Renal cortex interstitium (tissue), 11 donors: ENCODE results near the gene TMEM253. TPM values are rescaled to one million over a fixed set of nuclear protein-coding genes. Genes with fewer than 3 reads are reported as not detected.

Source experiments
- DNase-seq, 11 donors: peaks; one replicate each; pipeline ENCODE4 v3.0.0-alpha.2; 2013; ENCODE audit warnings: low read depth in 9 of 11, low spot score in 4 of 11; ENCODE audit errors: extremely low read depth in 1 of 11
- polyA plus RNA-seq, 3 donors: library from polyadenylated mRNA; unstranded; fragments of 120-200 nt; gene quantifications; one replicate each; pipeline ENCODE4 v1.2.1, GENCODE V29; 2013; ENCODE audit not compliant: insufficient read length in 3 of 3

Gene TMEM253
- polyA plus RNA-seq, 3 donors = 1.1 to 1.6 (median 1.5) TPM

DNA sequence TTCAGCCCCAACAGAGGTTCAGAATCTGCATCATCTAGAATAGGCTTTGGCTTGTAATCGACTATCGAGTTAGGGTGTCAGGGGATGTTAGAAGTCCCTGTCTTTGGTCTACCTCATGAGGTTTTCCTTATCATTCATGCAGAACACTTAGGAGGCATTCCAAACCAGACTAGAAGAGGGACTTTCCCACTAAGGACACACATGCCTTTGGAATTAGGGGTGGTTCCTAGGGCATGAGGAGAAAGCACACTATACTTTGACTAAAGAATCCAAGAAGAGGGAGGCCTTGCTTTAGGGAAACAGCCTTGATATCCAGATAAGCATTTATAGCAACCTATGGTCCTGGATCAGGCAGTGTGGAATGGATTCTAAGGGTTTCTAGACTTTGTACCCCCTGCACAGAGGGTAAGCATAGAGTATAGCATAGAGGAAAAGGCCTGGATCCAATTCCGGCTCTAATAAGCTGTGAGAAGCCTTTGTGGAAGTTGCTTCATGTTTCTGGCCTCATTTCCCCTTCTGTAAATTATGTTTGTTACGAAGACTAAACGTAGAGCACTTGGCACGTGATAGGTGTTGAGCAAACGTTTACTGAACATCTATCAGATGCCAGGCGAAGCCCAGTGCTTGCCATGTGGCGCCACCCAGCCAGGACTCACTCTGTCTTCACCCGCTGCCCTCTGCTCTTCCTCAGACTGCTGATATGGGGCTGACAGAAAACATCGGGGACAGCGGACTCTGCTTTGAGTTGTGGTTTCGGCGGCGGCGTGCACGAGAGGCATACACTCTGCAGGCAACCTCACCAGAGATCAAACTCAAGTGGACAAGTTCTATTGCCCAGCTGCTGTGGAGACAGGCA is 15.6 kb upstream of the TMEM253 start:
- DNase-seq = no peak

DNA sequence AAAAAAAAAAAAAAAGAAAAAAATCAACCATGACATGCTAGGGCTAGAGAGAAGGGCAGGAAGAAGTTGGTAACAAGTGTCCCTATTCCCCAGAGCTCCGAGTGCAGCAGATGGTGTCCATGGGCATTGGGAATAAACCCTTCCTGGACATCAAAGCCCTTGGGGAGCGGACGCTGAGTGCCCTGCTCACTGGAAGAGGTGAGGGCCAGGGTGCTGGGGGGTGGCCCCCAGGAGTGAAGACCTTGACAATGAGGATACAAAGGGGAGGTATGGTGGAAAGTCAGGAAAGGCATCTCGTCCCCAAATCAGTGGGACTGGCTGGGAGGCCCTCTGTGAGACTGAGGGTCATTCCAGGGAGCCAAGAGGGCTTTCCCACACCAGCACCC is 14.0 kb upstream of the TMEM253 start:
- no peak for DNase-seq

DNA sequence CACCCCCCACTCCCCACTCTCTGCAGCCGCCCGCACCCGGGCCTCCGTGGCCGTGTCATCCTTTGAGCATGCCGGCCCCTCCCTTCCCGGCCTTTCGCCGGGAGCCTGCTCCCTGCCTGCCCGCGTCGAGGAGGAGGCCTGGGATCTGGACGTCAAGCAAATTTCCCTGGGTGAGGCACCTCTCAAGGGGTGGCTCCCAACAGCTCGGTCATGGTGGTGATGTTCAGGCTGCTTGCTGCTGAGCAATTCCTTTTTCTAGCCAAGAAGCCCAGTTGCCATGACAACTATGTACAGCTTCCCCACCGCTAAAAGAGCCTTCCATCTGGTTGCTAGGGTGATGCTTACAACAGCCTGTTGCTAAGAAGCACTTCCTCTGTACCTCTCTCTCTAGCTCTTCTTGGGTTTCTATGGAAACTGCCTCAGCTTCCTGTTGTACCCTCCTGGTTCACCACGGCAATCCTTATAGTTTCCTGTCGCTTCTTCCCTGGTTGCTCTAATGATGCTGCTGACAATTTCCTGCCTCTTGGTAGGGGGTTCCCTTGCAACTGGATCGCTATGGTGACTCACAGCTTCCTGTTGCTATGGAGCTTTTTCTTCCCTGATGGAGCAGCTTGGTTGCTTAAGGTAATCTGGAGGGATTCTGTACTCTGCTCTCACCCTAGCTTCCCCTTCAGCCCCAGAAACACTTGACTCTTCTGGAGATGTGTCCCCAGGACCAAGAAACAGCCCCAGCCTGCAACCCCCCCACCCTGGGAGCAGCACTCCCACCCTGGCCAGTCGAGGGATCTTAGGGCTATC is 13.4 kb upstream of the TMEM253 start:
- no peak for DNase-seq

DNA sequence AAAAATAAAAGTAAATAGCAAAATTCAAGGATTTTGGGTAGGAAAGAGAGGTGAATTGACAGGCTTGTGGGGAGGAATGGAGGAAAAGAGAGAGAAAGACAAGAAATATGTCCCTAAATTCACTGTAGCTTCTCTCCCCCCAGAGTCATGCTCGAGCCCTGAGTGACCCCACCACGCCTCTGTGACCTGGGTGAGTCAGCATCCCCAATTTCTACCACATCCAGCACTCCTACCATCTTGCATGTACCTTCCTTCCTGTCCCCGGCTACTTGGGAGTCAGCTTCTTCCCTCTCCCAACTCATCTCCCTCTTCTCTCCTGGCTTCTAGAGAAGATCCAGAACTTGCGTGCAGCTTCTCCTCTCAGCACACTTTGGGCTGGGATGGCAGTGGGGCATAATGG is 12.2 kb upstream of the TMEM253 start:
- no peak for DNase-seq

DNA sequence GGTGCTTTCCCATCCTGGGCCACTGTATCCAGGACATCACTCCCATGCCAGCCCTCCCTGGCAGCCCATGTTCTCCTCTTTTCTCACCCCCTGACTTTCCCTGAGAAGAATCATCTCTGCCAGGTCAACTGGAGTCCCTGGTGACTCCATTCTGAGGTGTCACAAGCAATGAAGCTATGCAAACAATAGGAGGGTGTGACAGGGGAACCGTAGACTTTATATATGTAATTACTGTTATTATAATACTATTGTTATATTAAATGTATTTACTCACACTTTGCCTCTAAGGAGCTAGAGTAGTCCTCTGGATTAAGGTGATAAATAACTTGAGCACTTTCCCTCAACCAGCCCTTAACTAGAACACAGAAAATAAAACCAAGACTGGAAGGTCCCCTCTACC is 11.6 kb upstream of the TMEM253 start:
- no peak for DNase-seq

DNA sequence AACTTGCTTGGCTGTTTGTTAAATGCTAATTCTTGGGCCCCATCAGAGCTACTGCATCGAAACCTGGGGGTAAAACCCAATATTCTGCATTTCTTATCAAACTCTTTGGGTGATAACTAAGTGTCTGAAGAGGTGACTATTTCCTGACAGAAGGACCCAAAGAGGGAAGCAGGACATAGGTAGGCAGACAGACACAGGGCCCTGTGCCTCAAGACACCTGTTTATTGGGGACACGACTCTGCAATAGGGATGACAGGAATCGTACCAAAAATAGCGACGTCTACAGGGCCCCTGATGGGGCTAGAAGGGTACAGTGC is 11.0 kb upstream of the TMEM253 start:
- no peak for DNase-seq

DNA sequence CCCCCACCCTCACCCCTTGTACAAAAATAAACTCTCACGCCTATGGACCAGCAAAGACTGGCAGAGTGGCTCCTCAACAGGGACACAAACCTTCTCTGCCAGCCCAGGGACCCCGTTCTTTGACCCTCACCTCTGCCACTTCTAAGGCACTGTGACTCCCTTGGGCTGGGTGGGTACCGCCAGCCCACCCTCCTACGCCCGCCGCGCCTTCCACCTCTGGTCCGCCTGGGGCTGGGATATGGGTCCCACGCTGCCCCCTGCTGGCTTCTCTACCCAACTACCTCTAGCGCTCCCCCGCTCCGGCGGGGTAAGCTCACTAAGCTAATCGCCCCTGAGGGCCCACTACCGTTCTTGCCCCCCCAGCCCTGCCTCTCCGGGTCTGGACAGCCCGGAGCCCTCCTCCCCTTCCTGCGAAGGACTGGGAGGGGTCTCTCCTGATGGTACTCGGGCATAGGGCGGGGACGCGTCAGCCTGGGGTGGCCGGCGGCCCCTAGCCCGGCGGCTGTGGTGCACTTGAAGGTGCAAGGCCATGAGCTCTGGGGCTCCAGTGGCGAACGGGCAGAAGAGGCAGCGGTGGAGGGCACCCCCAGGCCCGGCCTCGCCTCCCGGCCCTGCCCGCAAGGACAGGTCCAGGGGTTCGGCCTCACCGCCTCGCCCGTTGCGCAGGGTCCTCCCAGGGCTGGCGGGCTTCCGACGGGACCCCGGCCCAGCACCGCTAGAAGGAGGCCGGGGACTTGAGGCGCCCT is 10.5 kb upstream of the TMEM253 start:
- DNase-seq = no peak

DNA sequence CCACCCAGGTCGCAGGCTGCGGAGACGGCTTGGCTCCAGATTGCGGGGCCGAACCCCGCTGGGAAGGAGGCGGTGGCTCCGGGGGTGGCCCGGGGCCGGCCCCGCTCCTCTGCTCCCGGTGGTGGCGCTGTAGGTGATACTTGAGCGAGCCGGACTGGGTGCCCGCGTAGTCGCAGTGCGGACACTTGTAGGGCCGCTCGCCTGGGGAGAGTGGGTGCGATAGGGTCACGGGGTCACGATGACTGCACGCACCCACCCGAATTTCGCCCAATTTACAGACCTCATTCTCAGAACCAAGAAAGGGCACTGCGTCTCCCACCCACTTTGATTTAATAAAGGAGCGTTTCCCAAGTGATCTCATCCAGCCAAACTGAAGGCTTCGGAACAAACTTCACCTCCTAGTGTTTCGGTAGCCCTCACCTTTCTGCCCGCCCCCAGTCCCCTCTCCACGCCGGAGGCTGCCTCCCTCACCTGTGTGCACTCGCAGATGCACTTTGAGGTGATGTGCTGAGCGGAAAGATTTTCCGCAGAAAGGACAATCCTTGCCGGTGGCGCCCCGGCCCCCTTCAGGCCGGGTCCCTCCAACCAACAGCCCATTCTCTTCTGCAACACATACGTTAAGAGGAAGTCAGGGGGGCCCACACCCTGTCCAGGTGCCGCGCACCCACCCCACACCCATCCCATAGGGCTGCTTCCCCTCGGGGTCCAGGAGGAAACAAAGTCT is 9.8 kb upstream of the TMEM253 start:
- no peak for DNase-seq

DNA sequence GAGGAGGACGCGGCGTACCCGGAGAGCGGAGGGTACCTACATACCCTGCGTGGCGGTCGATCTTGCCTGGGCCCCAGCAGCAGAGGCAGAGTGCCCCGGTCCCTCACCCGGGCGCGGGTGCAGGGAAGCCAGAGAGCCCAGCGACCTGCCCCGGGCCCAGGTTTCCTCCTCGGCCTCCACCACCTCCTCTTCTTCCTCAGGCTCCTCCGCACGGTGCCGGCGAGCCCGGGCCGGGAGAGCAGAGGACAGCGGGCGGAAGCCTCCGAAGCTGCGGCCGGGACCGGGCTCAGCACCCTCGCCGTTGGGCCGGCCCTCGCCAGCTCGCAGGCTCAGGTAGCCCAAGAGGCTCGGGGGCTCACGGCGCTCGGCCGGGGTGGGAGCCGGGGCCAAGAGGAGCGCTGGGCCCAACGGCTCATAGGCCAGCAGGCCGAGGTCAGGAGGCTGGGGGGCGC is 9.0 kb upstream of the TMEM253 start:
- DNase-seq = no peak

DNA sequence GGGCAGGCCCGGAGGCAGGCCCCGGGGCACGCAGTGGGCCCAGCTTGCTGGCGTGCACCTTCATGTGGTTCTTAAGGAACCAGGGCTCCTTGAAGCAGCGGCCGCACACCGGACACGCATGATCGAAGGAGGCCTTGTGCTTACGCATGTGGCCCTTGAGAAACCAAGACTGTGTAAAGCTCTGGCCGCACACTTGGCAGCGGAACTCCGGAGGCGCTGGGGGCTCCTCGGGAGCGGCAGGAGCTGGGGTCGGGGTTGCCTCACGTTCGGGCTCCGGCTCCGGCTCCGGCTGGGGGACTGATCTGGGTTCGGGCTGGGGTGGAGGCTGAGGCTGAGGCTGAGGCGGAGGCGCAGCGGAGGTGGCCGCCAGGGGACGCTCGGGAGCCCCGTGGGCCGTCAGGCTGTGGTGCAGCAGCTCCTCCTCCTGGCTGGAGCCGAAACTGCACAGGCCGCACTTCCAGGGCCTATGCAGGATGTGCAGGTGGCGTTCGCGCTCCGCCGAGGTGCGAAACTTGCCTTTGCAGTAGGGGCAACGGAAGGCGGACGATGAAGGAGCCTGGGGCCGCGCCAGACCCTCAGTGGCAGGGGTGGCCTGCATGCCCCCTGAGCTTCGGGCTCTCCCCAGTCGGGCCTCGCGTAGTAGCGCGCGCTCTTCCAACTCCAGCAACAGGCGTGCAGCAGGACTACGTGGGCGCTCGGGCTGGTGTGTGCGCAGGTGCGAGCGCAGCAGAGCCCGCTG is 8.4 kb upstream of the TMEM253 start:
- peak in 2 of 11 donors; percentile 43 for DNase-seq

DNA sequence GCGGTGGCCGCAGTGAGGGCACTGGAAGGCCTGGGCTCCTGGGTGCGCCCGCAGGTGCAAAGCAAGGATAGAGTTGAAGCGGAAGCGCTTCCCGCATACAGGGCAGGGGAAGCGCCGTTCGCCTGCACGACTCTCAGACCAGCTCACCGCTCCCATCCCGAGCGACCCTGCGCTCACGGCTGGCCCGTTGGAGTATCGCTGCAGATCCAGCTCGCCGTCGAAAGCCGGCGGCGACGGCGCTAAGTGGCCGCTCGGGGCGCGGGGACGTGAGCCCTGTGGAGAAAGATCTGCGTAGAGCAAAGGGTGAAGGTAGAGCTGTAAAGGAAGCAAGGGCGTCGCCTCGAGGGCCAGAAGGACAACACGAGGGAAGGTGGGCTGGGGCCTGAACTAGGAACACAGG is 7.8 kb upstream of the TMEM253 start:
- DNase-seq = no peak

DNA sequence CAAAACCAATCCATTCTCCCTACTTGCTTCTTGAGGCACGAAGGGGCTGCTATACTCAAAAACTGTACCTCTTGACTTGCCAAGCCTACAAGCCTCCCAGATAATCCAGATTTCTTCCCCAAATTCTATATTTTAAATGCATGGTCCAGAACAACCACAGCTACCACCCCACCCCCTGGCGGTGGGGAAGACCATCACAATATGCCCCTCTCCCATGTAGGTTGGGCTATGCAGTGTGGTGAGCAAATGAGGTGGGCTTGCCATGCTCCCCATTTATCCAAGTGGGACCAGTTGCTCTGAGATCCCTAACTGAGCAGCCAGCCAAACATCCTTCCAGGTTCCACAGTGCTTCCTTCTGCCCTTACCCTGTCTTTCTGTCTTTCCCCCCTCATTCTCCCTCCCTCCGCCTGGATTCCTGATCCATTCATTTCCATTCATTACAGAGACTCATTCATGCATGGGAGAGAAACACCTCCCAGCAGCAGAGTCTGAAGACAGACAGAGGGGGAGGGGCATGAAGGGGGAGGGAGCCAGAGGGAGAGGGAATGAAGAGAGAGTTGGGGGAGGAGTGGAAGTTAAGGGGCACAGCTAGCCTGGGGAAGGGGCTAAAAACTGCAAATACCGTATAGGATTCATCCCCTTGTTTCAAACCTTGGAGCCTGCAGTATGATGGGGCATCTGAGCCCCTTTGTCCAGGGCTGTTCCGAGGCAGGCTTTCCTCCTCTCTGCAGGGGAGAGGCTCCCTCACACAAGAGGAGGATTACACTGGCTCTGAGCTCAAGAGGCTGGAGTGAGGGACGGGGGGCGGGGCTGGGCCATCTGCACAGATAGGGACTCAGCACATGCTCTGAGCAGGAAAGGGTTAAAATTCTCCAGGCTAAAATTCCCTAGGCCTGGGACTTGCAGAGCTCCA is 6.8 kb upstream of the TMEM253 start:
- peak in 6 of 11 donors; percentile 53 to 83 (median 70) for DNase-seq

DNA sequence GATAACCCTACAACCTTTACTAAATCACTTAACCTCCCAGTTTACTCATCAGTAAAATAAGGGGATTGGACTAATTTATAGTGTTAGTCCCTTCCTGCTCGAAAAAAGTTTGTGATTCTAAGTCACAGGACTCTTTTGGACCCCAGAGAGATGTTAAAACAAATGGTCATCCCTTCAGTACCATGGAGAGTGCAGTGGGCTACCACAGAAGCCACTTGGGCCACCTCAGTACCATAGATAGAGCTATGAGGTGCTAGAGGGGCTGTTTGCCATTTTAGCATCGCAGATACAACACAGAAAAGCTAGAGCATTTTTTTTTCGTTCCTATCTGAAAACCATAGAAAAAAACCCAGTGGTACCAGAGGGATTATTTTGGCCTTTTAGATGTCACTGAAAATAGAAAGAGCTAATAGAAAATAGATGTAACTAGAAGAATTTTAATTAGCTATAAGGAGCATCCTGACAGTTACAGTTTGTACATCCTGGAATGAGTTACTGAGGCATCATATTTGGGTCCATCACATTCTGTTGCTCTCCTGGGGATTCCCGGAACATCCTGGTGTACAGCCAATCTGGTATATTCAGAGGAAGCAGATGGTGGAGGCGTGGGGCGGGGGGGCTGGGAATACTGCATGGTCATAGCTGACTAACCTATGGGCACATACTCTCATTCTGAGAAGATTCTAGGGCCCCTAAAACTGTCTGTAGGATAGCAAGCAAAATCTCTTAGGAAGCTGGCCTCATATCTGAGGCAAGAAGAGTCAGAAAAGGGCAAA is 5.2 kb upstream of the TMEM253 start:
- DNase-seq = no peak

DNA sequence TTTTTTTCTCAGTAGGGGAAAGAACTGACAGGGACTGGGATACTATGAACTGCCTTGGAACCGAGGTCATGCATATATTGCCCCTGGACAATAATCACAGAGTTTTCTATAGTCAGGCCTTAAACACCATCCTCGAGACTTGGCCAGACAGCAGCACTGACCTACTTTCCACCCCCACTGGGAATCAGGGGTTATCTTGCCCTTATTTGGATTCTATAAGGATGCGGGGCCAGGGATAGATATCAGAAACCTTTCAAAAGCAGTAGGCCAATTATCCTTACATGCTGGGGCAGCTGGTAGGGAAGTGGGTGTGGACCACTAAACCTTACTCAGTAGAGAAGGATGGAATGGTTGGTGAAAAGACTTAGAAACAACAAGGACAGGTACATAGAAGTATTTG is 4.4 kb upstream of the TMEM253 start:
- no peak for DNase-seq

DNA sequence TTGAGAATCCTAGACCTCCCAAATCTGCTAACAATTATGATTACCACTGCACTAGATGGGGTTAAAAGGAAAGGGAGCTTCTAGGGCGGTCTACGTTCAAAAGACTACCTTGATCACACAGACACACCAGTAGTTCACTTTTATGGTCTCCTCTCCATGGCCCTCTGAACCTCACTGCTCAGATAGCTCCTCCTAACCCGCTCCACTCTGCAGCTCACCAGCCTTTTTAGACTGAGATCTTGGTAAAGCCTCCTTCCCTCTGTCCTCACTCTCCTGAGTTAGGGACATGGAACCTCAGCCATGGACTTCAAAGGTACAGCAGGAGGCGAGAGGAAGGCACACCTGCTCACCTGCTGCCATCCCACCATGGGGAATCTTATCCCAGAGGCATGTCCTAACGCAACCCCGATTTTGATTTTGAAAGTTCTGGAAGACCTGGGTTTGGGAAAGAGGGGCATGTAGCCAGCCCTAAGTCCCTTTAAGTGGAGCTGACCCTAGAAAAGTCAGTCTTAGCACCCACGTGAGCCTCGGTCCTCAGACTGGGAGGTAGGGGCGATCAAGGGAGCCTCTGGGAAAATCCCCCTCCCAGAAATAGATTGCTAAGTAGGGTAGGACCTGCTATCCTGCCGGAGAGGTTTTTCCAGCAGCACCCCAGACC is 3.8 kb upstream of the TMEM253 start:
- DNase-seq = no peak

DNA sequence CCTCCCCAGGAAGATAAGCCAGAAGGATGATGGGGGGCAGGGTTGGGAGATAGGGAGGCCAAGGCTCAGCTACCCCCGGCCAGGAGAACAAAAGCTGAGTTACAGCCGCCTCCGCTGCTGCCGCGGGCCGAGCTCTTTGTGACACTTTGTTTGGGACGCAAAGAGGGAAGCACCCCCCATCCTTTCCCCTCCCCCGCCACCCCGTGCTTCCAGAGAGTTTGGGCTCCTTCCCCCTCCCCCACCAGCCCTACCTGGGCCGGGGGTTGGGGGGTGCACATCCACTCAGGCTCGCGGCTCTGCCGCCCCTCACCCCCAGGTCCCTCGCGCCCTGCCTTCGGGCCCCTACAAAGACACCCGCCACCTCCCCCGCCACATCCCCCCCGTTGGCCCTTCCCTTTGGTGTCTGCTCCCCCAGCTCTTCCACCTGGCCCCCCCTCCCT is 3.2 kb upstream of the TMEM253 start:
- no peak for DNase-seq
